Neural progenitor cell (in vitro differentiated cells): ENCODE results near the gene LYSMD1. TPM values are rescaled to one million over a fixed set of nuclear protein-coding genes. Genes with fewer than 3 reads are reported as not detected.

Experiments used
- DNase-seq: peaks from one replicate; pipeline ENCODE4 v3.0.0-alpha.2; 2016; ENCODE audit warnings: low spot score
- H2AFZ ChIP-seq: fragments of 200-600 bp; sonication (generic); replicated peaks from 2 replicates; pipeline ENCODE4 v1.6.1; 2016; ENCODE audit warnings: antibody characterized with exemption
- H3F3A ChIP-seq: fragments of 200-600 bp; sonication (generic); 2 replicates; pipeline ENCODE4 v1.6.1; 2016; ENCODE audit warnings: antibody characterized with exemption, low read depth
- H3K27ac ChIP-seq: fragments of 200-600 bp; sonication (generic); 2 replicates; pipeline ENCODE4 v1.5.1; 2016; ENCODE audit warnings: mild to moderate bottlenecking
- H3K27me3 ChIP-seq: fragments of 200-600 bp; sonication (generic); 2 replicates; pipeline ENCODE4 v1.6.1; 2016; ENCODE audit warnings: mild to moderate bottlenecking, moderate library complexity
- H3K36me3 ChIP-seq: fragments of 200-600 bp; sonication (generic); 2 replicates; pipeline ENCODE4 v1.5.1; 2016
- H3K4me1 ChIP-seq: fragments of 200-600 bp; sonication (generic); 2 replicates; pipeline ENCODE4 v1.6.1; 2016; ENCODE audit warnings: mixed run types
- H3K4me2 ChIP-seq: fragments of 200-600 bp; sonication (generic); 2 replicates; pipeline ENCODE4 v1.6.1; 2016
- H3K4me3 ChIP-seq: fragments of 200-600 bp; sonication (generic); 2 replicates; pipeline ENCODE4 v1.5.1; 2016
- H3K79me2 ChIP-seq: fragments of 200-600 bp; sonication (generic); 2 replicates; pipeline ENCODE4 v1.6.1; 2016; ENCODE audit warnings: low read depth
- H3K9ac ChIP-seq: fragments of 200-600 bp; sonication (generic); 2 replicates; pipeline ENCODE4 v1.6.1; 2016
- H3K9me3 ChIP-seq: fragments of 200-600 bp; sonication (generic); 2 replicates; pipeline ENCODE4 v1.5.1; 2016; ENCODE audit warnings: low read depth
- H4K20me1 ChIP-seq: fragments of 200-600 bp; sonication (generic); 2 replicates; pipeline ENCODE4 v1.6.1; 2016; ENCODE audit warnings: low read depth
- H3K27ac Mint-ChIP-seq: 3 replicates; pipeline ENCODE4 v1.8.0; 2021; ENCODE audit warnings: mixed read lengths
- H3K27me3 Mint-ChIP-seq: 2 replicates; pipeline ENCODE4 v1.8.0; 2022; ENCODE audit warnings: low read depth, mild to moderate bottlenecking, inconsistent platforms, moderate library complexity, mixed read lengths; ENCODE audit not compliant: insufficient read depth
- H3K36me3 Mint-ChIP-seq: 3 replicates; pipeline ENCODE4 v1.8.0; 2021; ENCODE audit warnings: mixed read lengths
- H3K4me1 Mint-ChIP-seq: 3 replicates; pipeline ENCODE4 v1.8.0; 2021; ENCODE audit warnings: mixed read lengths
- H3K4me3 Mint-ChIP-seq: 3 replicates; pipeline ENCODE4 v1.8.0; 2021; ENCODE audit warnings: mild to moderate bottlenecking, moderate library complexity, mixed read lengths
- H3K9me3 Mint-ChIP-seq: 3 replicates; pipeline ENCODE4 v1.8.0; 2020; ENCODE audit warnings: mixed read lengths
- CTCF ChIP-seq: fragments of 200-600 bp; sonication (generic); IDR thresholded peaks from 2 replicates; pipeline ENCODE4 v1.5.1; 2017; ENCODE audit warnings: antibody characterized with exemption, mild to moderate bottlenecking
- EZH2 ChIP-seq: fragments of 200-600 bp; sonication (generic); IDR thresholded peaks from 2 replicates; pipeline ENCODE4 v1.6.1; 2017; ENCODE audit warnings: antibody characterized with exemption, mild to moderate bottlenecking, moderate library complexity
- EZH2phosphoT487 ChIP-seq: fragments of 200-600 bp; sonication (generic); IDR thresholded peaks from 2 replicates; pipeline ENCODE4 v1.6.1; 2017; ENCODE audit warnings: antibody characterized with exemption
- total RNA-seq: library from RNA; depleted of rRNA; stranded (reverse); fragments of >200 nt; gene quantifications from 2 replicates; pipeline ENCODE4 v1.2.3, GENCODE V29; 2015; ENCODE audit warnings: low replicate concordance

LYSMD1 gene
- total RNA-seq, 1 donor from 2014 or later, result 18.9 TPM

DNA sequence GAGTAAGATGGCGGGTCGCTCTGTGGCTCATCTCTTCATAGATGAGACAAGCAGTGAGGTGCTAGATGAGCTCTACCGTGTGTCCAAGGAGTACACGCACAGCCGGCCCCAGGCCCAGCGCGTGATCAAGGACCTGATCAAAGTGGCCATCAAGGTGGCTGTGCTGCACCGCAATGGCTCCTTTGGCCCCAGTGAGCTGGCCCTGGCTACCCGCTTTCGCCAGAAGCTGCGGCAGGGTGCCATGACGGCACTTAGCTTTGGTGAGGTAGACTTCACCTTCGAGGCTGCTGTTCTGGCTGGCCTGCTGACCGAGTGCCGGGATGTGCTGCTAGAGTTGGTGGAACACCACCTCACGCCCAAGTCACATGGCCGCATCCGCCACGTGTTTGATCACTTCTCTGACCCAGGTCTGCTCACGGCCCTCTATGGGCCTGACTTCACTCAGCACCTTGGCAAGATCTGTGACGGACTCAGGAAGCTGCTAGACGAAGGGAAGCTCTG lies 6.9 kb downstream of the LYSMD1 start:
- Mint-ChIP-seq H3K4me1 (peaks cover 2% of the 10 kb centered on the region), H3K27ac (no peak overlapping the region)

GRCh38 chr1:151158326-151158725 lies 7.4 kb downstream of the LYSMD1 start:
- H3K27me3 ChIP-seq, result no peaks in the 10 kb centered on the region
- peaks cover 7% of the 10 kb centered on the region for H3F3A ChIP-seq
- TF ChIP-seq EZH2 (no peak), CTCF (no peak), EZH2phosphoT487 (no peak)
- H3K4me3 ChIP-seq, result no peak overlapping the region
- no peak overlapping the region for H3K9ac ChIP-seq
- Mint-ChIP-seq H3K36me3 (peaks cover 20% of the 10 kb centered on the region), H3K4me3 (peak overlapping the region; percentile 41), H3K27me3 (peaks cover 3% of the 10 kb centered on the region), H3K9me3 (no peaks in the 10 kb centered on the region), H3K27ac (no peak overlapping the region), H3K4me1 (peaks cover 2% of the 10 kb centered on the region)
- DNase-seq, result no peak
- H2AFZ ChIP-seq, result no peak overlapping the region
- H3K79me2 ChIP-seq, result no peaks in the 10 kb centered on the region
- no peaks in the 10 kb centered on the region for H3K9me3 ChIP-seq
- no peak overlapping the region for H3K4me2 ChIP-seq
- no peaks in the 10 kb centered on the region for H3K4me1 ChIP-seq
- H3K36me3 ChIP-seq, result no peaks in the 10 kb centered on the region
- H3K27ac ChIP-seq, result no peak overlapping the region
- no peaks in the 10 kb centered on the region for H4K20me1 ChIP-seq

More for the DNA sequence above, 6.9 kb downstream of the LYSMD1 start:
- no peak overlapping the region for H3K4me3 Mint-ChIP-seq
- no peaks in the 10 kb centered on the region for H3K9me3 ChIP-seq
- no peak overlapping the region for H3K4me3 ChIP-seq
- H2AFZ ChIP-seq, result no peak overlapping the region
- no peak overlapping the region for H3K27ac ChIP-seq
- H3F3A ChIP-seq, result peaks cover 7% of the 10 kb centered on the region
- H3K36me3 Mint-ChIP-seq, result peaks cover 20% of the 10 kb centered on the region
- no peak overlapping the region for H3K4me2 ChIP-seq
- no peak for TF ChIP-seq EZH2phosphoT487
- no peak for TF ChIP-seq EZH2
- no peak for TF ChIP-seq CTCF
- DNase-seq, result no peak
- H3K79me2 ChIP-seq, result no peaks in the 10 kb centered on the region
- H3K9me3 Mint-ChIP-seq, result no peaks in the 10 kb centered on the region
- H3K27me3 ChIP-seq, result no peaks in the 10 kb centered on the region
- H3K4me1 ChIP-seq, result no peaks in the 10 kb centered on the region
- peaks cover 3% of the 10 kb centered on the region for H3K27me3 Mint-ChIP-seq
- H4K20me1 ChIP-seq, result no peaks in the 10 kb centered on the region
- H3K9ac ChIP-seq, result no peak overlapping the region
- no peaks in the 10 kb centered on the region for H3K36me3 ChIP-seq

DNA sequence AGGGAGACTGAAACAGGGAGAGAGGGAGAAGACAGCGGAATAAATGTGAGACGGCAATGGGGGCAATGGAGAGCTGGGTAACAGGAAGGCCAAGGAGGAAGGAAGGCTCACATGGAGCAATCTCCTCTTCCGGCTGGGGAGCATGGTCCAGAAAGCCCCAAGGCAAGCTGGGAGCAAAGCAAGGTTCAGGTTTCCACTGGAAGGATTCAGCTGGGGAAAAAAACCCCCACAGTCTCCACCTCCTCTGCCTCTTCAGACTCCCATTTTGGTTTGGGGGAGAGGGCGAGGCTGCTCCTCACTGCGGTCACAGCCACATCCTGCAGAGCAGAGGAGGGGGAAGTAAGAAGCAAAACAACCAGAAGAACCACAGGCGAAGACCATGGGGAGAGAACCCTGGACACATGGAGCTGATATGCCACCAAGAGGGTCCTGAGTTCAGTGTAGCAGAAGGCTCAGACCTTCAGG lies 8.6 kb downstream of the LYSMD1 start:
- H3K4me2 ChIP-seq, result no peak overlapping the region
- H3F3A ChIP-seq, result peaks cover 7% of the 10 kb centered on the region
- no peaks in the 10 kb centered on the region for H3K79me2 ChIP-seq
- Mint-ChIP-seq H3K4me1 (peaks cover 2% of the 10 kb centered on the region), H3K9me3 (no peaks in the 10 kb centered on the region), H3K4me3 (no peak overlapping the region), H3K27ac (peak overlapping the region; percentile 5), H3K36me3 (peaks cover 20% of the 10 kb centered on the region), H3K27me3 (peaks cover 3% of the 10 kb centered on the region)
- TF ChIP-seq CTCF (no peak), EZH2phosphoT487 (no peak), EZH2 (no peak)
- no peak for DNase-seq
- H3K36me3 ChIP-seq, result no peaks in the 10 kb centered on the region
- no peaks in the 10 kb centered on the region for H3K4me1 ChIP-seq
- no peaks in the 10 kb centered on the region for H3K9me3 ChIP-seq
- no peak overlapping the region for H3K9ac ChIP-seq
- H3K27ac ChIP-seq, result no peak overlapping the region
- no peaks in the 10 kb centered on the region for H3K27me3 ChIP-seq
- no peak overlapping the region for H2AFZ ChIP-seq
- H4K20me1 ChIP-seq, result no peaks in the 10 kb centered on the region
- no peak overlapping the region for H3K4me3 ChIP-seq
